Activated CD4-positive, alpha-beta T cell treated with anti-CD3 and anti-CD28 coated beads for 24 hours (primary cell): ENCODE results near the gene PLA2G3.

ENCODE experiments used
- DNase-seq, 2 donors: peaks; one replicate each; pipeline ENCODE4 v3.0.0-alpha.2; 2020; ENCODE audit warnings: low read depth in 2 of 2

Gene PLA2G3

DNA sequence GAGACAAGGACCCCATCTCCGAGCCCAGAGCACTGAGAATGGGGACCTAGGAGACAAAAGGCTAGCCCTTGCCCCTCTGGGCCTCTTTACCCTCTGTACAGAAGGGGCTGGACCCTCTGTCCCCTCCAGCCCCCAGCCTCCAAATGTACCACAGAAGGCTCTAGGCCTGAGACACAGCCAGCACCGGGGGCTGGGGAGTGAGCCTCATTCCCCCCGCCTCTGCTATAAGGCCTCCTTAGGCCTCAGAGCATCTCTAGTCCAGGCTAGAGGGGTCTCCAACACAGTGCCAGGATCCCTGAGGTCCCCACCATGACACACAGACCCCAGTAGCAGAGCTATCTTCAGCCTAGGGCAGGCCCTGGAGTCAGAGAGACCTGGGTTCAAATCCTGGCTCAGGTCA, 54.4 kb downstream of the PLA2G3 start:
- no peak for DNase-seq

DNA sequence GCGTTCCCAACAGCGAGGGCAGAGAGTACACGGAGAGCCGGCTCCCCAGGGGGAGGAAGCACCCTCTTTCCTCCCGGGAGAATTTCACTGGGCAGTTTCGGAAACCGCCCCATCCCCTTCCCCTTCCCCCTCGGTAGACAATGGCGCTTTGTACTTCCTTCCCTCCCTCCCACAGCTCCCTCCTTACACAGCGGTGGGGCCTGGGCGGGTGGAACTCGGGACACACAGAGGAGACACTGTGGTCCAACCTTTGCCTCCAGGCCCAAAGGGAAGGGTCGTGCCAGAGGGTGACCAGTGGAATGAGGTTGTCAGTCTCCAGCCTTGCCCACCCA, 54.8 kb downstream of the PLA2G3 start:
- no peak for DNase-seq

DNA sequence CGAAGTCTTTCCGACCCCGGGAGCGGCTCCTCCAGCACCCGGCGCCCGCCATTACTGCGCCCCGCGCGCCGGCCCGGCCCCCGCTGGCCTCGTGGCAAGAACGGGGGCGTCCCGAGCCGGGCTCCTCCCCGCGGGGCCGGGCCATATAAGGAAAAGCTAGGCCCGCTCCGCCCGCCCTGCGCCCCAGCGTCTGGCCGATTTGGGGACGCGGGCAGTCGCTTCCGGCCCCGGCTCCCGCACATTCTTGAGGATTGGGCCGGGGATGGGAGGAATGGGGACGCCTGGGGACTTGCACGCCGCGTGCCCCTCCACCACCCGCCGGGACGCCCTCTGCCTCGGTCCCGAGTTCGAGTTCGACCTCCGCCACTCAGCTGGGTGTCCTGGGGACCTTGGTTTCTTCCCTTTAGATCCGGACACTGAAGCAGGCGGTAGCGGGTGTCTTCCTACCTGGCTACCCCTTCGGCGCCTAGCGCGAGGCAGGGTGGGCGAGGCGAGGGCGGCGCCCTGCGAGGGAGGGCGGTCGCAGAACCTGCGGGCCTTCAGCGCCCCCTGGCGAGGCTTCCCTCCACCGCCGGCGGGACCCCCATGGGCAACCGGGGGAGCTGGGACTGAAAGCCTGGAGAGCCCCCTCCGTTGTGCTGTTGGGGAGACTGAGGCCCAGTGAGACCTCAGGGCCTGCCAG, 55.4 kb downstream of the PLA2G3 start:
- DNase-seq, result peak; percentile 78 to 84
